ENCODE results near the gene IZUMO2. TPM values are rescaled to one million over a fixed set of nuclear protein-coding genes. Genes with fewer than 3 reads are reported as not detected.

Gene IZUMO2
- total and polyA plus RNA-seq, 2 experiments from 2014 or later, result not detected

DNA sequence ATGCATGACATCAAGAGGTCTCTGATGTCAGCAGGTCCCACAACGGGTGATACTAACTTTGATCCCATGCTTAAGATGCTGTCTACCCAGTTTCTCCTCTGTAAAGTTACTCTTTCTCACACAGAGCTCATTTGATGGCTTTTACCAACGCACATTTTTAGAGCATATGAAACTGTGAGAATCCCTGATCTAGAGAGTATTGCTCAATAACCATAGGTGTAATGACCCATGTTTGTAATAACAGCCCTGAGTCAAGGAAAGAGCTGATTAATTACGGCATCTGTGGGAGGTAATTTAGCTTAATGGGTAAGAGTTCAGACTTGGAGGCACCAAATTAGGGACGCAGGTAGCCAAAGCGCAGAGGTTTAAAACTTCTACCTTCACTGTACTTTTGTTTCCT lies 18.0 kb upstream of the IZUMO2 start:
- in situ Hi-C loops (cut with MboI), result no loop called here
- TF ChIP-seq EZH2phosphoT487 (IDR thresholded peaks at IDR 0.05; ENCODE audit: insufficient read depth, low read depth), result no peak
- no peak for TF ChIP-seq EZH2 (IDR thresholded peaks at IDR 0.05; ENCODE audit: insufficient read depth, poor library complexity, severe bottlenecking)
- no peaks in the 10 kb centered on the region for H3K9me2 ChIP-seq (ENCODE audit: insufficient read depth)
- H2AFZ ChIP-seq, result no peak overlapping the region
- H3F3A ChIP-seq (ENCODE audit: insufficient read depth), result no peaks in the 10 kb centered on the region
- H3K79me2 ChIP-seq (ENCODE audit: insufficient read depth), result no peaks in the 10 kb centered on the region
- no peak overlapping the region for H3K9ac ChIP-seq
- H3K36me3 ChIP-seq (ENCODE audit: low read depth), result no peaks in the 10 kb centered on the region
- WGBS, 2 experiments (ENCODE audit: low coverage in 1 of 2, low lambda C conversion rate in 2 of 2, missing lambda C conversion rate in 2 of 2), result 26 to 35% methylated on average over 5 of the region's 5 CpGs
- no peak overlapping the region for H3K27ac ChIP-seq
- H3K4me3 ChIP-seq, result no peak overlapping the region
- no peaks in the 10 kb centered on the region for H4K20me1 ChIP-seq (ENCODE audit: insufficient read depth)
- H3K4me1 ChIP-seq (ENCODE audit: insufficient read depth), result no peaks in the 10 kb centered on the region
- no peaks in the 10 kb centered on the region for H3K9me3 ChIP-seq (ENCODE audit: low read depth)
- DNase-seq, result no peak
- H3K4me2 ChIP-seq (ENCODE audit: unreplicated experiment), result no peak overlapping the region
- H3K27me3 ChIP-seq (replicated peaks; ENCODE audit: insufficient read depth), result no peaks in the 10 kb centered on the region

DNA sequence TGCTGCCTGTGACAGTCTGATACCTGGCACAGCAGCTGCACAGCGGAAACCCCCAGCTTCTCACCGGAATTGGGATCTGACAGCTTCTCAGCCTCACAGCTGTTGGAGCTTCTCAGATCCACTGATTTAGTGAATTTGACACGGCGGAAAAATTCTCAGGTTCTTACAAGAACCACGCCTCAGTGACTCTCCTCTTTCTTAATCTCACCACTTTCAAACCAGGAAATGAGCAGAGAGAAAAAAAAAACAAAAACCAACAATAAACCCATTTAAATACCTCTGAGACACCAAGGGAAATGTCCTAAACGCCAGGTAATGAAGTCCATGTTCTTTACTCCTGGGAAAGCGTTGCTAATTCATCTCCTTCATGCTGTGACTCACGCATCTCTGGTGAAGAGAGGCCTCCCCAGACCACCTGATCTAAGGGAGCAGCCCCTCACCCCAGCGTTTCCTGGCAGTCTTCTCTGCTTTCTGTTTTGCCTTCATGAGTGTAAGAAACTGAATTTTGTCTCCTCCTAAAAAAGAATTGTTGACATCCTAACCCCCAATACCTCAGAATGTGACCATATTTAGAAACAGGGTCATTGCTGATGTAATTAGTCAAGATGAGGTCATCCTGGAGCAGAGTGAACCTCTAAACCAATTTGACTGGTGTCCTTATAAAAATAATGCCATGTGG lies 15.9 kb upstream of the IZUMO2 start:
- Histone ChIP-seq H3F3A (ENCODE audit: insufficient read depth) (no peaks in the 10 kb centered on the region), H3K27me3 (replicated peaks; ENCODE audit: insufficient read depth) (no peaks in the 10 kb centered on the region), H3K4me3 (no peak overlapping the region), H3K4me2 (ENCODE audit: unreplicated experiment) (no peak overlapping the region), H3K9ac (no peak overlapping the region), H3K9me3 (ENCODE audit: low read depth) (no peaks in the 10 kb centered on the region), H3K9me2 (ENCODE audit: insufficient read depth) (no peaks in the 10 kb centered on the region), H4K20me1 (ENCODE audit: insufficient read depth) (no peaks in the 10 kb centered on the region), H2AFZ (no peak overlapping the region), H3K79me2 (ENCODE audit: insufficient read depth) (no peaks in the 10 kb centered on the region), H3K36me3 (ENCODE audit: low read depth) (no peaks in the 10 kb centered on the region), H3K27ac (no peak overlapping the region), H3K4me1 (ENCODE audit: insufficient read depth) (no peaks in the 10 kb centered on the region)
- TF ChIP-seq EZH2 (IDR thresholded peaks at IDR 0.05; ENCODE audit: insufficient read depth, poor library complexity, severe bottlenecking) (no peak), EZH2phosphoT487 (IDR thresholded peaks at IDR 0.05; ENCODE audit: insufficient read depth, low read depth) (no peak)
- in situ Hi-C loops (cut with MboI), result no loop called here
- DNase-seq, result no peak
- 19% methylated on average over 9 of the region's 9 CpGs for whole genome bisulfite sequencing, 2 experiments (ENCODE audit: low coverage in 1 of 2, low lambda C conversion rate in 2 of 2, missing lambda C conversion rate in 2 of 2)

DNA sequence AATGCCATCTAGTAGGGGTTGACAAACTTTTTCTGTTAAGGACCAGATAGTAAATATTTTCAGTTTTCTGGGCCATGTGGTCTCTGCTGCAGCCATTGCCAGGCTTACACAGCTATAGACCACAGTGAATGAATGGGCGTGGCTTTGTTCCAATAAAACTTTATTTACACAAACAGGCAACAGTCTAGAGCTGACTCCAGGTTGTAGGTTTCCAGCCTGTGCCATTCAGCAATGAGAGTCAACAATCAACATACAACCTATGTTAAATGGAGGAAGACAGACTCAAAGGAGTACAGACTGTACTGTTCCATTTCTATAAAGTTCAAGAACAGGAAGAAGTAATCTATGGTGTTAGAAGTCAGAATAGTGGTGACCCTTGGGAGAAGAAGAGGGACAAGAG lies 15.2 kb upstream of the IZUMO2 start:
- H3K4me1 ChIP-seq (ENCODE audit: insufficient read depth), result no peaks in the 10 kb centered on the region
- DNase-seq, result no peak
- no peaks in the 10 kb centered on the region for H4K20me1 ChIP-seq (ENCODE audit: insufficient read depth)
- H3K27me3 ChIP-seq (replicated peaks; ENCODE audit: insufficient read depth), result no peaks in the 10 kb centered on the region
- no peaks in the 10 kb centered on the region for H3K79me2 ChIP-seq (ENCODE audit: insufficient read depth)
- no peak overlapping the region for H3K9ac ChIP-seq
- H3K27ac ChIP-seq, result no peak overlapping the region
- WGBS, 2 experiments (ENCODE audit: low coverage in 1 of 2, low lambda C conversion rate in 2 of 2, missing lambda C conversion rate in 2 of 2), result 0 to 5% methylated on average over 1 of the region's 1 CpG
- H3K9me3 ChIP-seq (ENCODE audit: low read depth), result no peaks in the 10 kb centered on the region
- H3K4me2 ChIP-seq (ENCODE audit: unreplicated experiment), result no peak overlapping the region
- no peak for TF ChIP-seq EZH2phosphoT487 (IDR thresholded peaks at IDR 0.05; ENCODE audit: insufficient read depth, low read depth)
- TF ChIP-seq EZH2 (IDR thresholded peaks at IDR 0.05; ENCODE audit: insufficient read depth, poor library complexity, severe bottlenecking), result no peak
- no peak overlapping the region for H2AFZ ChIP-seq
- no peaks in the 10 kb centered on the region for H3K9me2 ChIP-seq (ENCODE audit: insufficient read depth)
- in situ Hi-C loops (cut with MboI), result no loop called here
- no peaks in the 10 kb centered on the region for H3K36me3 ChIP-seq (ENCODE audit: low read depth)
- no peaks in the 10 kb centered on the region for H3F3A ChIP-seq (ENCODE audit: insufficient read depth)
- H3K4me3 ChIP-seq, result no peak overlapping the region

GRCh38 chr19:50176775-50177174 lies 13.7 kb upstream of the IZUMO2 start:
- H3K4me2 ChIP-seq (ENCODE audit: unreplicated experiment), result no peak overlapping the region
- H3K36me3 ChIP-seq (ENCODE audit: low read depth), result no peaks in the 10 kb centered on the region

More at GRCh38 chr19:50176775-50177174, 13.7 kb upstream of the IZUMO2 start:
- DNase-seq, result no peak
- H3K27ac ChIP-seq, result no peak overlapping the region
- no peaks in the 10 kb centered on the region for H4K20me1 ChIP-seq (ENCODE audit: insufficient read depth)
- H3K79me2 ChIP-seq (ENCODE audit: insufficient read depth), result no peaks in the 10 kb centered on the region
- 59 to 65% methylated on average over 9 of the region's 9 CpGs for WGBS, 2 experiments (ENCODE audit: low coverage in 1 of 2, low lambda C conversion rate in 2 of 2, missing lambda C conversion rate in 2 of 2)
- H3K9me2 ChIP-seq (ENCODE audit: insufficient read depth), result no peaks in the 10 kb centered on the region
- no peak overlapping the region for H2AFZ ChIP-seq
- no peaks in the 10 kb centered on the region for H3F3A ChIP-seq (ENCODE audit: insufficient read depth)
- no peaks in the 10 kb centered on the region for H3K27me3 ChIP-seq (replicated peaks; ENCODE audit: insufficient read depth)
- no peak for TF ChIP-seq EZH2phosphoT487 (IDR thresholded peaks at IDR 0.05; ENCODE audit: insufficient read depth, low read depth)
- no peak for TF ChIP-seq EZH2 (IDR thresholded peaks at IDR 0.05; ENCODE audit: insufficient read depth, poor library complexity, severe bottlenecking)
- no peak overlapping the region for H3K4me3 ChIP-seq
- no peaks in the 10 kb centered on the region for H3K4me1 ChIP-seq (ENCODE audit: insufficient read depth)
- in situ Hi-C loops (cut with MboI), result no loop called here
- no peak overlapping the region for H3K9ac ChIP-seq
- no peaks in the 10 kb centered on the region for H3K9me3 ChIP-seq (ENCODE audit: low read depth)
